HCT116 (cell line): ENCODE data around the gene RAI14. TPM values are rescaled to one million over a fixed set of nuclear protein-coding genes. Genes with fewer than 3 reads are reported as not detected.

ENCODE experiments used
- ATF3 ChIP-seq: IDR thresholded peaks from 2 replicates; pipeline ENCODE4 v1.6.1; 2012
- CBX3 ChIP-seq: IDR thresholded peaks from 2 replicates; pipeline ENCODE4 v1.6.1; 2012; ENCODE audit warnings: low read depth
- CEBPB ChIP-seq: IDR thresholded peaks from 2 replicates; pipeline ENCODE4 v1.6.1; 2012; ENCODE audit warnings: low read depth
- CTCF ChIP-seq, 3 experiments: fragments of 200-600 bp in 1 of 3; sonication (generic) in 1 of 3; IDR thresholded peaks in 2 of 3; conservative IDR thresholded peaks in 1 of 3; 2 replicates each; pipeline ENCODE4 v1.5.1; 2012 to 2017; ENCODE audit warnings: low read depth in 2 of 3, low read length in 2 of 3, antibody characterized with exemption in 1 of 3, borderline replicate concordance in 1 of 3, control low read depth in 1 of 3, mild to moderate bottlenecking in 1 of 3, mixed read lengths in 1 of 3, mixed run types in 1 of 3, moderate library complexity in 1 of 3; ENCODE audit not compliant: insufficient read depth in 1 of 3
- EGR1 ChIP-seq: IDR thresholded peaks from 2 replicates; pipeline ENCODE4 v1.6.1; 2012; ENCODE audit warnings: low read depth
- ELF1 ChIP-seq: IDR thresholded peaks from 2 replicates; pipeline ENCODE4 v1.6.1; 2012; ENCODE audit warnings: low read depth, borderline replicate concordance
- EZH2 ChIP-seq: fragments of 200-600 bp; sonication (generic); IDR thresholded peaks from 2 replicates; pipeline ENCODE4 v1.6.1; 2017; ENCODE audit warnings: antibody characterized with exemption, mixed run types
- EZH2phosphoT487 ChIP-seq: fragments of 200-600 bp; IDR thresholded peaks from 2 replicates; pipeline ENCODE4 v1.6.1; 2018; ENCODE audit warnings: antibody characterized with exemption, borderline replicate concordance
- FOSL1 ChIP-seq: IDR thresholded peaks from 2 replicates; pipeline ENCODE4 v1.6.1; 2012; ENCODE audit warnings: low read depth
- JUND ChIP-seq: IDR thresholded peaks from 2 replicates; pipeline ENCODE4 v1.6.1; 2012
- POLR2AphosphoS5 ChIP-seq: IDR thresholded peaks from 2 replicates; pipeline ENCODE4 v1.6.1; 2011; ENCODE audit warnings: mild to moderate bottlenecking, low read depth, low read length, moderate library complexity
- RAD21 ChIP-seq: IDR thresholded peaks from 2 replicates; pipeline ENCODE4 v1.6.1; 2012; ENCODE audit warnings: low read depth, mild to moderate bottlenecking
- SIN3A ChIP-seq: IDR thresholded peaks from 2 replicates; pipeline ENCODE4 v1.6.1; 2012; ENCODE audit warnings: low read depth
- SP1 ChIP-seq: IDR thresholded peaks from 2 replicates; pipeline ENCODE4 v1.6.1; 2012; ENCODE audit warnings: low read depth
- SRF ChIP-seq: IDR thresholded peaks from 2 replicates; pipeline ENCODE4 v1.6.1; 2012; ENCODE audit warnings: low read depth
- TCF7L2 ChIP-seq: IDR thresholded peaks from 2 replicates; pipeline ENCODE4 v1.7.0; 2011; ENCODE audit warnings: borderline replicate concordance, inconsistent platforms; ENCODE audit not compliant: insufficient read depth, insufficient read length; ENCODE audit errors: extremely low read depth
- YY1 ChIP-seq: IDR thresholded peaks from 2 replicates; pipeline ENCODE4 v1.6.1; 2011; ENCODE audit warnings: low read length, low read depth, moderate library complexity, mild to moderate bottlenecking; ENCODE audit not compliant: insufficient replicate concordance; ENCODE audit errors: extremely low read depth
- total RNA-seq: library from RNA; stranded (reverse); gene quantifications from one replicate; pipeline ENCODE4 v1.2.1, GENCODE V29; 2021; ENCODE audit not compliant: unreplicated experiment

Gene RAI14
- total RNA-seq, 1 experiment from 2014 or later: 47.9 TPM

- TF ChIP-seq CTCF (IDR thresholded peaks at IDR 0.05 in 2 of 3, conservative IDR thresholded peaks at IDR 0.05 in 1 of 3; ENCODE audit: borderline replicate concordance in 1 of 3, insufficient read depth in 1 of 3, low read depth in 2 of 3, low read length in 2 of 3) (no peak), EZH2phosphoT487 (no peak), FOSL1 (no peak), ATF3 (no peak), POLR2AphosphoS5 (no peak), SIN3A (no peak), YY1 (no peak), TCF7L2 (no peak), JUND (no peak), CBX3 (no peak), ELF1 (no peak), SP1 (no peak), RAD21 (no peak), SRF (no peak), CEBPB (no peak), EZH2 (no peak), EGR1 (no peak)
These were observed 75.5 kb downstream of the RAI14 start (continued) for GRCh38 chr5:34731435-34732232.
